Loucy (cell line): ENCODE measurements around the gene TBX18.

Experiments
- CTCF ChIP-seq: fragments of 200-600 bp; sonication (generic); conservative IDR thresholded peaks from 2 replicates; pipeline ENCODE4 v1.5.1; 2014; ENCODE audit warnings: mild to moderate bottlenecking, antibody characterized with exemption, low read length
- EZH2phosphoT487 ChIP-seq: fragments of 200-600 bp; IDR thresholded peaks from 2 replicates; pipeline ENCODE4 v1.6.1; 2018; ENCODE audit warnings: antibody characterized with exemption, mild to moderate bottlenecking, moderate library complexity, borderline replicate concordance

- peak; percentile 45 for TF ChIP-seq CTCF
- TF ChIP-seq EZH2phosphoT487, result no peak
Measured at GRCh38 chr6:84752118-84752850, 12.1 kb downstream of the TBX18 start.
